Adipocyte (in vitro differentiated cells): ENCODE measurements around the gene LHPP.

ENCODE experiments used
- DNase-seq: peaks from one replicate; pipeline ENCODE4 v3.0.0-alpha.2; 2015; ENCODE audit warnings: low read depth
- H3K27me3 ChIP-seq: replicated peaks from 2 replicates; pipeline ENCODE4 v1.7.0; 2013; ENCODE audit warnings: mild to moderate bottlenecking, low read length, moderate library complexity; ENCODE audit not compliant: control insufficient read depth, insufficient read depth
- H3K36me3 ChIP-seq: 2 replicates; pipeline ENCODE4 v1.7.0; 2013; ENCODE audit warnings: low read length, mild to moderate bottlenecking, moderate library complexity; ENCODE audit not compliant: control insufficient read depth, insufficient read depth, severe bottlenecking
- H3K4me1 ChIP-seq: 2 replicates; pipeline ENCODE4 v1.7.0; 2013; ENCODE audit warnings: mild to moderate bottlenecking, low read length, moderate library complexity; ENCODE audit not compliant: control insufficient read depth, insufficient read depth
- H3K4me3 ChIP-seq: 2 replicates; pipeline ENCODE4 v1.7.0; 2013; ENCODE audit warnings: mild to moderate bottlenecking, low read length, moderate library complexity
- H3K9ac ChIP-seq: 2 replicates; pipeline ENCODE4 v1.7.0; 2013; ENCODE audit warnings: mild to moderate bottlenecking, low read length, moderate library complexity
- H3K9me3 ChIP-seq: 2 replicates; pipeline ENCODE4 v1.7.0; 2013; ENCODE audit warnings: mild to moderate bottlenecking, low read length, moderate library complexity; ENCODE audit not compliant: control insufficient read depth

Gene LHPP

GRCh38 chr10:124462348-124462695 lies 699 bp downstream of the LHPP start:
- Histone ChIP-seq H3K9ac (peak overlapping the region; percentile 86), H3K4me1 (peaks cover 10% of the 10 kb centered on the region), H3K9me3 (no peaks in the 10 kb centered on the region), H3K27me3 (peaks cover 12% of the 10 kb centered on the region), H3K4me3 (peak overlapping the region; percentile 86), H3K36me3 (no peaks in the 10 kb centered on the region)
- no peak for DNase-seq

GRCh38 chr10:124464028-124464965 lies 2.7 kb downstream of the LHPP start:
- H3K4me3 ChIP-seq, result no peak overlapping the region
- no peak overlapping the region for H3K9ac ChIP-seq
- no peaks in the 10 kb centered on the region for H3K36me3 ChIP-seq
- peaks cover 10% of the 10 kb centered on the region for H3K4me1 ChIP-seq
- H3K9me3 ChIP-seq, result no peaks in the 10 kb centered on the region
- no peak for DNase-seq
- H3K27me3 ChIP-seq, result no peaks in the 10 kb centered on the region

- Histone ChIP-seq H3K4me1 (peaks cover 10% of the 10 kb centered on the region), H3K9me3 (no peaks in the 10 kb centered on the region), H3K4me3 (no peak overlapping the region), H3K9ac (no peak overlapping the region), H3K27me3 (no peaks in the 10 kb centered on the region), H3K36me3 (no peaks in the 10 kb centered on the region)
- DNase-seq, result no peak
Observed at GRCh38 chr10:124465003-124465776, 3.6 kb downstream of the LHPP start.

- no peaks in the 10 kb centered on the region for H3K27me3 ChIP-seq
- H3K36me3 ChIP-seq, result no peaks in the 10 kb centered on the region
- H3K9ac ChIP-seq, result no peak overlapping the region
- no peak overlapping the region for H3K4me3 ChIP-seq
- H3K4me1 ChIP-seq, result peaks cover 10% of the 10 kb centered on the region
- DNase-seq, result no peak
- no peaks in the 10 kb centered on the region for H3K9me3 ChIP-seq
Observed at GRCh38 chr10:124465777-124466488, 4.3 kb downstream of the LHPP start.

DNA sequence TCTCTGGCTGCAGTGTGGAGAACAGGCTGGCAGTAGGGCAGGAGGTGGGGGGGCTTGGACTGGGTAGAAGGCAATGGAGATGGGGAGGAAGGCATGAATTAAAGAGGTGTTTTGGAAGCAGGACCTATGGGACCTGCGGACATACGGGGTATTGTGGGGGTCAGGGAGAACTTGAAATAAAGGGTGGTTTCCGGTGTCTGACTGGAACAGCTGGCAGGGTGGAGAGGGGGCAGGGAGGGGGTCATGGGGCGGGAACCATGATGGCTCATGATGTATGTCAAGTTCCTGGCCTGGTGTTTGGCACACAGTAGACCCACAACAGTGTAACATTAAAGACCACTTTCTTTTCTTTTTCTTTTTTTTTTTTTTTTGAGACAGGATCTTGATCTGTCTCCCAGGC lies 5.5 kb downstream of the LHPP start:
- H3K4me3 ChIP-seq, result no peak overlapping the region
- H3K9ac ChIP-seq, result no peak overlapping the region
- H3K36me3 ChIP-seq, result no peaks in the 10 kb centered on the region
- no peaks in the 10 kb centered on the region for H3K27me3 ChIP-seq
- no peaks in the 10 kb centered on the region for H3K9me3 ChIP-seq
- peaks cover 9% of the 10 kb centered on the region for H3K4me1 ChIP-seq
- DNase-seq, result no peak

- no peak overlapping the region for H3K4me3 ChIP-seq
- no peaks in the 10 kb centered on the region for H3K36me3 ChIP-seq
- no peak for DNase-seq
- no peaks in the 10 kb centered on the region for H3K27me3 ChIP-seq
- H3K9ac ChIP-seq, result no peak overlapping the region
- H3K9me3 ChIP-seq, result no peaks in the 10 kb centered on the region
- H3K4me1 ChIP-seq, result peaks cover 6% of the 10 kb centered on the region
Observed at GRCh38 chr10:124468624-124469023, 7.0 kb downstream of the LHPP start.

GRCh38 chr10:124469956-124470484 lies 8.4 kb downstream of the LHPP start:
- Histone ChIP-seq H3K4me1 (peaks cover 6% of the 10 kb centered on the region), H3K9me3 (no peaks in the 10 kb centered on the region), H3K9ac (no peak overlapping the region), H3K36me3 (no peaks in the 10 kb centered on the region), H3K27me3 (no peaks in the 10 kb centered on the region), H3K4me3 (no peak overlapping the region)
- no peak for DNase-seq

- H3K4me1 ChIP-seq, result peaks cover 5% of the 10 kb centered on the region
- H3K9ac ChIP-seq, result no peak overlapping the region
- H3K4me3 ChIP-seq, result no peak overlapping the region
- no peaks in the 10 kb centered on the region for H3K27me3 ChIP-seq
- H3K9me3 ChIP-seq, result no peaks in the 10 kb centered on the region
- DNase-seq, result no peak
- no peaks in the 10 kb centered on the region for H3K36me3 ChIP-seq
Observed at GRCh38 chr10:124470544-124471434, 9.2 kb downstream of the LHPP start.

- H3K4me1 ChIP-seq, result no peaks in the 10 kb centered on the region
Observed at GRCh38 chr10:124472071-124472470, 10.4 kb downstream of the LHPP start.

GRCh38 chr10:124473070-124473469 lies 11.4 kb downstream of the LHPP start:
- no peak overlapping the region for H3K4me3 ChIP-seq
- no peaks in the 10 kb centered on the region for H3K27me3 ChIP-seq
- no peaks in the 10 kb centered on the region for H3K36me3 ChIP-seq
- H3K9me3 ChIP-seq, result no peaks in the 10 kb centered on the region
- H3K4me1 ChIP-seq, result no peaks in the 10 kb centered on the region
- H3K9ac ChIP-seq, result no peak overlapping the region
- no peak for DNase-seq

More at GRCh38 chr10:124472071-124472470, 10.4 kb downstream of the LHPP start:
- Histone ChIP-seq H3K4me3 (no peak overlapping the region), H3K27me3 (no peaks in the 10 kb centered on the region), H3K9ac (no peak overlapping the region), H3K36me3 (no peaks in the 10 kb centered on the region), H3K9me3 (no peaks in the 10 kb centered on the region)
- DNase-seq, result no peak
